ENCODE results near the gene CGB7. TPM values are rescaled to one million over a fixed set of nuclear protein-coding genes. Genes with fewer than 3 reads are reported as not detected.

The CGB7 gene
- total and polyA plus RNA-seq, 2 of the 13 experiments (the other 11 are each of a cell fraction or from before 2014, with no cell fraction given), result 0.07 TPM; not detected in 1

- peak within 1 kb of the TSS; percentile 39; the same call in 1 of the 2 replicates for H3K4me2 ChIP-seq (ENCODE audit: low read depth, low read length)
- intact Hi-C loops (cut with micrococcal nuclease; ENCODE audit: unreplicated experiment), result no loop called here
- POLR2A ChIA-PET, result interaction anchor here (0.5 to 1.0 kb wide), 2 partner anchors 8 to 159 kb away, joined by 3 to 5 read pairs; no protein-coding TSS in a partner anchor
- TF ChIP-seq HNRNPLL (IDR thresholded peaks at IDR 0.05; ENCODE audit: low read depth, low read length, poor library complexity, severe bottlenecking) (peak; percentile 4), ZNF12 (CRISPR knock-in tag; IDR thresholded peaks at IDR 0.05) (no peak), USF2 (IDR thresholded peaks at IDR 0.05; ENCODE audit: low read depth, low read length) (no peak), USF2 (CRISPR knock-in tag; IDR thresholded peaks at IDR 0.05; ENCODE audit: borderline replicate concordance) (no peak), ZNF335 (CRISPR knock-in tag; IDR thresholded peaks at IDR 0.05) (no peak), ZSCAN22 (CRISPR knock-in tag; IDR thresholded peaks at IDR 0.05) (0 out of 2 replicates have a peak, but pooled peaks have one; percentile 5), ELF3 (CRISPR knock-in tag; IDR thresholded peaks at IDR 0.05) (no peak), ATF3 (CRISPR knock-in tag; IDR thresholded peaks at IDR 0.05) (no peak), XRCC5 (optimal IDR thresholded peaks at IDR 0.05; ENCODE audit: low read length) (no peak), ZNF460 (CRISPR knock-in tag; IDR thresholded peaks at IDR 0.05; ENCODE audit: borderline replicate concordance) (no peak), POGK (CRISPR knock-in tag; conservative IDR thresholded peaks at IDR 0.05) (0 out of 2 replicates have a peak, but pooled peaks have one; percentile 19), CTCF (CRISPR knock-in tag; IDR thresholded peaks at IDR 0.05) (peak; percentile 28; the same call in 1 of the 2 replicates), PHB2 (IDR thresholded peaks at IDR 0.05; ENCODE audit: partially characterized antibody) (no peak), UBTF (CRISPR knock-in tag; IDR thresholded peaks at IDR 0.05) (peak; percentile 51; the same call in 1 of the 2 replicates)
These were observed 7.4 kb upstream of the CGB7 start, which contains the start of gene NTF4 for GRCh38 chr19:49064768-49065611. NTF4 (minus strand) TSS chr19:49064818; CDS start chr19:49061997, 2,821 bp downstream.

More at GRCh38 chr19:49064768-49065611, 7.4 kb upstream of the CGB7 start, which contains the start of gene NTF4:
- FAIRE-seq, result no peak
- Histone ChIP-seq H3K4me1 (ENCODE audit: insufficient read depth, low read length) (peaks cover 8% of the 10 kb centered on the region; the same call in 1 of the 2 replicates), H3K79me2 (ENCODE audit: insufficient read depth, low read length) (no peaks in the 10 kb centered on the region), H3K9ac (ENCODE audit: insufficient read depth, low read depth, low read length) (no peak within 1 kb of the TSS), H3K27ac (ENCODE audit: extremely low read length, insufficient read depth, low read length) (no peak within 1 kb of the TSS), H3K9me3 (ENCODE audit: low read length) (no peaks in the 10 kb centered on the region), H3K36me3 (replicated peaks in 1 of 2; ENCODE audit: control insufficient read depth in 1 of 2, insufficient read depth in 2 of 2, low read length in 2 of 2) (no peaks in the 10 kb centered on the region), H3K27me3 (ENCODE audit: control insufficient read depth in 1 of 2, insufficient read depth in 2 of 2, low read length in 2 of 2) (peaks cover 1 to 44% of the 10 kb centered on the region in 2 experiments; a peak in 4 of 5 replicates), H2AFZ (ENCODE audit: low read length) (no peak within 1 kb of the TSS), H3K4me3 (replicated peaks in 1 of 3; ENCODE audit: insufficient read depth in 1 of 3, low read depth in 2 of 3, low read length in 3 of 3) (peak within 1 kb of the TSS in 2 of 3 experiments; percentile 21 to 46; a peak in 2 of 6 replicates), H4K20me1 (ENCODE audit: insufficient read depth, low read length) (no peaks in the 10 kb centered on the region)
- peak; percentile 20 for DNase-seq (ENCODE audit: low spot score)
- CTCF ChIA-PET (ENCODE audit: low intra/inter-chr PET ratio, low total read pairs), result no interaction called here
- no TSS peak for BruUV-seq (replicated peaks)
- 17% methylated on average over 10 of the region's 53 CpGs for WGBS (ENCODE audit: low lambda C conversion rate)
- peak; percentile 83 for ATAC-seq
- in situ Hi-C loops (cut with HindIII; ENCODE audit: extremely low pct_ligation_motif_present, low pct_unique_long_range_greater_than_20kb), result no loop called here
